Ascending aorta (tissue), 2 donors: Measurements from ENCODE around the gene TAF1D. TPM values are rescaled to one million over a fixed set of nuclear protein-coding genes. Genes with fewer than 3 reads are reported as not detected.

Source experiments
- DNase-seq, 2 donors: peaks; one replicate each; pipeline ENCODE4 v3.0.0-alpha.2; 2019; ENCODE audit warnings: low spot score in 2 of 2
- H3K27ac ChIP-seq, 2 donors: fragments of 200-600 bp; sonication (generic); one replicate each; pipeline ENCODE4 v1.5.1; 2016 to 2017; ENCODE audit warnings: mild to moderate bottlenecking in 1 of 2
- H3K27me3 ChIP-seq: fragments of 200-600 bp; sonication (generic); one replicate; pipeline ENCODE4 v1.5.1; 2017
- H3K36me3 ChIP-seq, 2 donors: fragments of 200-600 bp; sonication (generic); one replicate each; pipeline ENCODE4 v1.5.1; 2016
- H3K4me1 ChIP-seq, 2 donors: fragments of 200-600 bp; sonication (generic); one replicate each; pipeline ENCODE4 v1.5.1; 2016 to 2017; ENCODE audit warnings: mild to moderate bottlenecking in 1 of 2
- H3K4me3 ChIP-seq, 2 donors: fragments of 200-600 bp; sonication (generic); one replicate each; pipeline ENCODE4 v1.5.1; 2016 to 2017; ENCODE audit warnings: mild to moderate bottlenecking in 1 of 2
- H3K9me3 ChIP-seq, 2 donors: fragments of 200-600 bp; sonication (generic); one replicate each; pipeline ENCODE4 v1.5.1; 2016
- intact Hi-C: fragments of 100-400 bp; cut with DNase I; formaldehyde crosslinking; loops from one replicate; pipeline ENCODE4 v1.15.1; 2023
- total RNA-seq: library from RNA; depleted of rRNA; stranded (reverse); fragments of >200 nt; gene quantifications from one replicate; pipeline ENCODE4 v1.1.0, GENCODE V29; 2016
- TF ChIP-seq, protein P1 (sequence below), 3 experiments: fragments of 200-600 bp in 2 of 3; fragments of 450-650 bp in 1 of 3; sonication (generic) in 2 of 3; IDR thresholded peaks; one replicate each; pipeline ENCODE4 v1.5.1; 2016 to 2019; ENCODE audit warnings: antibody characterized with exemption in 3 of 3, mild to moderate bottlenecking in 1 of 3, moderate library complexity in 1 of 3

TAF1D gene
- total RNA-seq, 1 donor from 2014 or later: 81.1 TPM

DNA sequence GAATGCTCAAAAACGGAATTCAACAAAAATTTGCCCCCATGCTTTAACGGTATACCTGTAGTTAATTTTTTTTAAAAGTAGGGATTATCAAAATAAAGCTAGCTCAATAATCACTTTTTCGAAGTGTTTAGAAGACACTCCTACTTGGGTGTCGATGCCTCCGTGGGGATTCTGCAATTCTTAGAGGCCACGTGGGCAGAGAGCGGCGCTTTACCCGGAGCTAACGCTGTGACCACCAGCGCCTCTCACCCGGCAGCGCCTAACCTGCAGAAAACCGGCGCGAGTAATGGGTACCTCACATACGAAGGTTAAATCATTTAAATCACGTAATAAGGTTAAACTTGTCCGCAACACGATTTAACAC is 583 bp downstream of the TAF1D start:
- peaks cover 19 to 48% of the 10 kb centered on the region in 2 donors for H3K4me1 ChIP-seq
- H3K27me3 ChIP-seq: no peaks in the 10 kb centered on the region
- no peaks in the 10 kb centered on the region for H3K9me3 ChIP-seq
- intact Hi-C loops: loop anchor here (1.0 to 10.0 kb wide), 6 partner anchors 44 to 752 kb away; partner anchors contain the start of genes ANKRD49, CEP295, MED17 and MRE11
- DNase-seq: peak in 1 of 2 donors; percentile 74
- H3K36me3 ChIP-seq: peaks cover 16 to 42% of the 10 kb centered on the region in 2 donors
- H3K27ac ChIP-seq: peak overlapping the region; percentile 93 to 94
- peak overlapping the region; percentile 88 to 91 for H3K4me3 ChIP-seq
- TF ChIP-seq, protein P1, sequence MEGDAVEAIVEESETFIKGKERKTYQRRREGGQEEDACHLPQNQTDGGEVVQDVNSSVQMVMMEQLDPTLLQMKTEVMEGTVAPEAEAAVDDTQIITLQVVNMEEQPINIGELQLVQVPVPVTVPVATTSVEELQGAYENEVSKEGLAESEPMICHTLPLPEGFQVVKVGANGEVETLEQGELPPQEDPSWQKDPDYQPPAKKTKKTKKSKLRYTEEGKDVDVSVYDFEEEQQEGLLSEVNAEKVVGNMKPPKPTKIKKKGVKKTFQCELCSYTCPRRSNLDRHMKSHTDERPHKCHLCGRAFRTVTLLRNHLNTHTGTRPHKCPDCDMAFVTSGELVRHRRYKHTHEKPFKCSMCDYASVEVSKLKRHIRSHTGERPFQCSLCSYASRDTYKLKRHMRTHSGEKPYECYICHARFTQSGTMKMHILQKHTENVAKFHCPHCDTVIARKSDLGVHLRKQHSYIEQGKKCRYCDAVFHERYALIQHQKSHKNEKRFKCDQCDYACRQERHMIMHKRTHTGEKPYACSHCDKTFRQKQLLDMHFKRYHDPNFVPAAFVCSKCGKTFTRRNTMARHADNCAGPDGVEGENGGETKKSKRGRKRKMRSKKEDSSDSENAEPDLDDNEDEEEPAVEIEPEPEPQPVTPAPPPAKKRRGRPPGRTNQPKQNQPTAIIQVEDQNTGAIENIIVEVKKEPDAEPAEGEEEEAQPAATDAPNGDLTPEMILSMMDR (IDR thresholded peaks at IDR 0.05): peak in 1 of 3 experiments; percentile 1

DNA sequence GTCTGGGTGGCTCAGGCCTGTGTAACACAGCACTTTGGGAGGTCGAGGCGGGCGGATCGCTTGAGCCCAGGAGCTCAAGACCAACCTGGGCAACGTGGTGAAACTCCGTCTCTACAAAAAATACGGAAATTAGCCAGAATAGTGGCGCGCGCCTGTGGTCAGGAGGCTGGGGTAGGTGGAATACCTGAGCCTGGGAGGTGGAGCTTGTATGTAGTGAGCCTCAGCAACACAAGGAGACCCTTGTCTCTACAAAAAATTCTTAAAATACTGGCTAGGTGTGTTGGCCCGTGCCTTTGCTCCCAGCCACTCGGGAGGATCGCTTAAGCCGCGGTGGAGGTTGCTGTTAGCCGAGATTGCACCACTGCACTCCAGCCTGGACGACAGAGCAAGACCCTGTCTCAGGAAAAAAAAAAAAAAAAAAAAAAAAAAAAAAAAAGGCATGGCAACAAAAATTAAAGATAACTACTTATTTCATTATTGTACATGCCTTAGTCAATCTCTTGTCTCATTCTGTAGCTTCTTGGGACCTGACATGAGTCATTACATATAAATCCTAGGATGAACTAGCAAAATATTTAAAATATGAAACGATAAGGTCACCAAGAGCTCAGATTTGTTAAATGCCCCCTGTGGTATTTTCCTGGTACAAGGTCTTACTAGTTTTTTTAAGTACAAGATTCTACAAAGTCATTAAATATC is 1.1 kb downstream of the TAF1D start:
- intact Hi-C loops: loop anchor here (1.0 to 10.0 kb wide), 6 partner anchors 44 to 752 kb away; partner anchors contain the start of genes ANKRD49, CEP295, MED17 and MRE11
- Histone ChIP-seq H3K27ac (peak overlapping the region; percentile 93 to 94), H3K9me3 (no peaks in the 10 kb centered on the region), H3K36me3 (peaks cover 21 to 47% of the 10 kb centered on the region in 2 donors), H3K27me3 (no peaks in the 10 kb centered on the region), H3K4me3 (peak overlapping the region; percentile 88 to 91), H3K4me1 (peaks cover 15 to 50% of the 10 kb centered on the region in 2 donors)
- DNase-seq: no peak
- TF ChIP-seq, protein P1 (IDR thresholded peaks at IDR 0.05): no peak

DNA sequence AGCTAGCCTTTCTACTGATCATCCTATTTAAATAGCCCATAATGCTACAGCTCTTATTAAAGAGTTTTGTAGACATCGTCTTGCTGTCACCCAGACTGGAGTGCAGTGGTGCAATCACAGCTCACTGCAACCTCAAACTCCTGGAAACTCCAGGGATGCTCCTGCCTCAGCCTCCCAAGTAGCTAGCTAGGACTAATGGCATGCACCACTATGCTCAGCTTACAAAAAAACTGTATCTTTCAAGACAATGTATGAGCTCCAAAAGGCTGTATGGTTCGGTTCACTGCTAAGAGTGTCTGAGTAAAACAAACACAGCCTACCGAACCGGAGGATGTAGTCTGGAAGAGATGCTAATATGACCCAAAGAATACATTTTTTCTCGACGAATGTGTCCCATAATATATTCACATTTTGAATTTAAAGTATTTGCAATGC is 2.6 kb downstream of the TAF1D start:
- TF ChIP-seq, protein P1 (IDR thresholded peaks at IDR 0.05): no peak
- intact Hi-C loops: no loop called here
- peaks cover 35 to 62% of the 10 kb centered on the region in 2 donors for H3K36me3 ChIP-seq
- no peaks in the 10 kb centered on the region for H3K9me3 ChIP-seq
- no peaks in the 10 kb centered on the region for H3K27me3 ChIP-seq
- H3K27ac ChIP-seq: peak overlapping the region in 1 of 2 donors; percentile 38
- H3K4me3 ChIP-seq: peak overlapping the region; percentile 18 to 91
- H3K4me1 ChIP-seq: peaks cover 15 to 52% of the 10 kb centered on the region in 2 donors
- no peak for DNase-seq

DNA sequence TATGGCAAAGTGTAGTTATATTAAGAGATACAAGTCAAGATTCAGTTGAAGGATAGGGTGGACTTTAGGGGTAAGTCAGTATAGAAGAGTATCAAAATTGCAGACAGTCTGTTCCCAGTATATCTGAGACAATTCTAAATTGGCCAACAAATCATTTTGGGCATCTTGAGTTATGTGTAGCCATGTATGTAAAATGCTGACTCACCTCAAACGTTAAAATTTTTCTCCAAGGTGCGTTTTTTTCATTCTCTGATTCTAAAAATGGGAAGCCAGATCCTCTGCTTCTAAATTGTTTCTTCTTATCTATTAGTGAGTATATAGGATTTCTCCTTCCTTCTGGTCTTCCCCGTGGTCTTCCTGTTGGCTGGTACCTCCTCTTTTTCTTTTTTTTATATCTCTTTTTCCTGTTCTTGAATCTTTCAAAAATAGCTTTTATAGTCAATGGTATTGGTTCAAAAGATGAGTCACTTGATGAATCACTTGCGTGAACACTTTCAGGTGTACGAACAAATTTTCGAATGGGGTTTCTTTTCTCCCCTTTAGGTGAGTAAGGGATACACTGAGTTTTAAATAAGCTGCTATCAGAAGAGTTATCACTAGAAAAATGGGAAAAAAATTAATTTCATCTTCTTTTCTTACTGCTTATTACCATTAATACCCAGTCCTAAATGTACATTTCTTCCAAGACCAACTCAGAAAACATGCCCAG is 3.2 kb downstream of the TAF1D start:
- Histone ChIP-seq H3K36me3 (peaks cover 41 to 63% of the 10 kb centered on the region in 2 donors), H3K4me3 (peak overlapping the region; percentile 18 to 91), H3K9me3 (no peaks in the 10 kb centered on the region), H3K4me1 (peaks cover 15 to 52% of the 10 kb centered on the region in 2 donors), H3K27me3 (no peaks in the 10 kb centered on the region), H3K27ac (peak overlapping the region; percentile 26 to 38)
- TF ChIP-seq, protein P1 (IDR thresholded peaks at IDR 0.05): no peak
- no peak for DNase-seq
- intact Hi-C loops: no loop called here

DNA sequence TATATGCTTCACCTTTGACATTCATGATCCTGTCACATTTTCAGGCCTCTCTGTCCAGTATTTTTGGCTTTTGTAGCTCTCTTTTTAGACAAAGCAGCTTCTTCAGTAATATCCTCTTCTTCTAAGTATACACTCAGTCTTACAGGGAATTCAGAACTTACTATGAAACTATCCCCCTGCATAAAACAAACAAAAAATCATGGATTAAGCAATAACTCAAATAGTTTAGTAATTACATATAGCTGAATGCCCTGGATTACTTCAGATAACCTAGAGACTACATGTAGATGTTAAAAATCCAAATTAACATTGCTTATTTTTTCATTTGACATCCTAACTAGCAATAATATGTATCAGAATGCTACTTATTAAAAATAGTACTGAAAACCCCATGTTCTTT is 5.2 kb downstream of the TAF1D start:
- H3K27me3 ChIP-seq: no peaks in the 10 kb centered on the region
- peaks cover 9 to 44% of the 10 kb centered on the region in 2 donors for H3K4me1 ChIP-seq
- H3K36me3 ChIP-seq: peaks cover 60 to 79% of the 10 kb centered on the region in 2 donors
- no peak for DNase-seq
- no peaks in the 10 kb centered on the region for H3K9me3 ChIP-seq
- TF ChIP-seq, protein P1 (IDR thresholded peaks at IDR 0.05): no peak
- H3K4me3 ChIP-seq: no peak overlapping the region
- H3K27ac ChIP-seq: no peak overlapping the region
- intact Hi-C loops: no loop called here
